ENCODE data around the gene CNIH2.

DNA sequence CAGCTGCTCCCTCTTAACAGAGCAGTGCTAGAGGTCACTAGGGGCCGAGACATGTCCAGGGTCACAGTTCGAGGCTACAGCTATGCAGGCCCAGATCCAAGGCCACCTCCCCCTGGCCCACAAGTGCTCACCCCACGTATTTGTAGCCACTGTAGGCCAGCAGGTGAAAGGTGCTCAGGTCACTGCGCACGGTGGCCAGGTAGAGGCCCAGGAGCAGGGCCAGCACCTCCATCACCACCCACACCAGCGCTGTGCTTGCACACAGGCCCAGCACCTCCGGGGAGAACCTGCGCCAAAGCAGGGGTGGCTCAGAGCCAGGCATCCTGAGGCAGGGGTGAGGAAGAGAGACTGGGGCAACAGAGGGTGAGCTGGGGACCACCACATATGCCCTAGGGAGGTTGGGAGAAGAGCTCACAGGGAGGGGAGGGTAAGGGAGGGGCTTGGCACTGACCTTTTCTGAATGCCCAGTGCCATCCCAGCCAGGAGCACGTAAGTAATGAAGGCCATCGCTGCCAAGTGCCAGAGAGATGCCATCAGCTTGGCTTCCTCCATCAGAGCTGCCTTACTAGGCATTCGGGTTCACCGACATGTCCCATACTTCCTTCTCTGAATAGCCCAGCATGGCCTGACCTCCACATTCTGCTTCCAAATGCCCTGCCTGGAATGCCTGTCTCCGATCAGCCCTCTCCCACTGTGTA lies 7.4 kb downstream of the CNIH2 start:
- TF ChIP-seq, protein P1, sequence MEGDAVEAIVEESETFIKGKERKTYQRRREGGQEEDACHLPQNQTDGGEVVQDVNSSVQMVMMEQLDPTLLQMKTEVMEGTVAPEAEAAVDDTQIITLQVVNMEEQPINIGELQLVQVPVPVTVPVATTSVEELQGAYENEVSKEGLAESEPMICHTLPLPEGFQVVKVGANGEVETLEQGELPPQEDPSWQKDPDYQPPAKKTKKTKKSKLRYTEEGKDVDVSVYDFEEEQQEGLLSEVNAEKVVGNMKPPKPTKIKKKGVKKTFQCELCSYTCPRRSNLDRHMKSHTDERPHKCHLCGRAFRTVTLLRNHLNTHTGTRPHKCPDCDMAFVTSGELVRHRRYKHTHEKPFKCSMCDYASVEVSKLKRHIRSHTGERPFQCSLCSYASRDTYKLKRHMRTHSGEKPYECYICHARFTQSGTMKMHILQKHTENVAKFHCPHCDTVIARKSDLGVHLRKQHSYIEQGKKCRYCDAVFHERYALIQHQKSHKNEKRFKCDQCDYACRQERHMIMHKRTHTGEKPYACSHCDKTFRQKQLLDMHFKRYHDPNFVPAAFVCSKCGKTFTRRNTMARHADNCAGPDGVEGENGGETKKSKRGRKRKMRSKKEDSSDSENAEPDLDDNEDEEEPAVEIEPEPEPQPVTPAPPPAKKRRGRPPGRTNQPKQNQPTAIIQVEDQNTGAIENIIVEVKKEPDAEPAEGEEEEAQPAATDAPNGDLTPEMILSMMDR (IDR thresholded peaks at IDR 0.05): no peak
- TF ChIP-seq POLR2A (IDR thresholded peaks at IDR 0.05) (no peak), POLR2AphosphoS5 (IDR thresholded peaks at IDR 0.05) (no peak)
